H9 (cell line): ENCODE measurements around the gene UTP18. TPM values are rescaled to one million over a fixed set of nuclear protein-coding genes. Genes with fewer than 3 reads are reported as not detected.

Source experiments
- DNase-seq: peaks from one replicate; pipeline ENCODE4 v3.0.0-alpha.2; 2017
- H2AFZ ChIP-seq: one replicate; pipeline ENCODE4 v1.6.1; 2013; ENCODE audit warnings: mild to moderate bottlenecking, low read length, control low read depth, moderate library complexity
- H2AK5ac ChIP-seq: 2 replicates; pipeline ENCODE4 v1.6.1; 2013; ENCODE audit warnings: low read length, control low read depth, mixed read lengths; ENCODE audit not compliant: insufficient read length
- H2BK120ac ChIP-seq: one replicate; pipeline ENCODE4 v1.6.1; 2013; ENCODE audit warnings: low read depth, mild to moderate bottlenecking, low read length, control low read depth, inconsistent platforms; ENCODE audit not compliant: poor library complexity, severe bottlenecking
- H2BK12ac ChIP-seq: 2 replicates; pipeline ENCODE4 v1.6.1; 2013; ENCODE audit warnings: low read length, control low read depth, mixed read lengths, low read depth; ENCODE audit not compliant: insufficient read length
- H2BK15ac ChIP-seq: 2 replicates; pipeline ENCODE4 v1.6.1; 2013; ENCODE audit warnings: low read depth, low read length, control low read depth
- H2BK20ac ChIP-seq: one replicate; pipeline ENCODE4 v1.6.1; 2013; ENCODE audit warnings: low read depth, mild to moderate bottlenecking, low read length, control low read depth, inconsistent platforms; ENCODE audit not compliant: poor library complexity, severe bottlenecking
- H2BK5ac ChIP-seq: 2 replicates; pipeline ENCODE4 v1.6.1; 2013; ENCODE audit warnings: low read length, control low read depth, mixed read lengths; ENCODE audit not compliant: insufficient read length
- H3K14ac ChIP-seq: 2 replicates; pipeline ENCODE4 v1.6.1; 2013; ENCODE audit warnings: low read length, control low read depth; ENCODE audit not compliant: insufficient read depth
- H3K18ac ChIP-seq: 2 replicates; pipeline ENCODE4 v1.6.1; 2013; ENCODE audit warnings: low read depth, mild to moderate bottlenecking, mixed read lengths, low read length, control low read depth; ENCODE audit not compliant: insufficient read length
- H3K23ac ChIP-seq: 2 replicates; pipeline ENCODE4 v1.6.1; 2013; ENCODE audit warnings: low read length, control low read depth, mixed read lengths, low read depth; ENCODE audit not compliant: insufficient read length
- H3K23me2 ChIP-seq: 2 replicates; pipeline ENCODE4 v1.6.1; 2013; ENCODE audit warnings: low read depth, mild to moderate bottlenecking, mixed read lengths, low read length, control low read depth; ENCODE audit not compliant: insufficient read length, poor library complexity, severe bottlenecking
- H3K27ac ChIP-seq: 2 replicates; pipeline ENCODE4 v1.5.1; 2013; ENCODE audit warnings: low read length, control low read depth, mixed read lengths, low read depth; ENCODE audit not compliant: insufficient read length
- H3K27me3 ChIP-seq: 2 replicates; pipeline ENCODE4 v1.6.1; 2013; ENCODE audit warnings: low read length, control low read depth, inconsistent platforms; ENCODE audit not compliant: insufficient read depth
- H3K4ac ChIP-seq: 2 replicates; pipeline ENCODE4 v1.6.1; 2013; ENCODE audit warnings: low read depth, mild to moderate bottlenecking, control low read depth, inconsistent platforms, low read length, moderate library complexity
- H3K4me1 ChIP-seq: 2 replicates; pipeline ENCODE4 v1.6.1; 2013; ENCODE audit warnings: low read length, control low read depth, inconsistent platforms; ENCODE audit not compliant: insufficient read depth
- H3K4me2 ChIP-seq: 2 replicates; pipeline ENCODE4 v1.6.1; 2013; ENCODE audit warnings: low read length, control low read depth, mixed read lengths; ENCODE audit not compliant: insufficient read length, insufficient read depth
- H3K56ac ChIP-seq: 2 replicates; pipeline ENCODE4 v1.6.1; 2013; ENCODE audit warnings: low read depth, mild to moderate bottlenecking, mixed read lengths, low read length, control low read depth; ENCODE audit not compliant: insufficient read length
- H3K79me1 ChIP-seq: 2 replicates; pipeline ENCODE4 v1.6.1; 2013; ENCODE audit warnings: low read depth, mild to moderate bottlenecking, moderate library complexity, low read length, control low read depth, inconsistent platforms; ENCODE audit not compliant: insufficient read depth, poor library complexity, severe bottlenecking
- H3K79me2 ChIP-seq: 2 replicates; pipeline ENCODE4 v1.6.1; 2013; ENCODE audit warnings: low read length, control low read depth, inconsistent platforms; ENCODE audit not compliant: insufficient read depth
- H3K9ac ChIP-seq: 2 replicates; pipeline ENCODE4 v1.6.1; 2013; ENCODE audit warnings: low read length, control low read depth, mixed read lengths; ENCODE audit not compliant: insufficient read length; ENCODE audit errors: extremely low read depth
- H3K9me3 ChIP-seq: one replicate; pipeline ENCODE4 v1.6.1; 2013; ENCODE audit warnings: low read depth, low read length, inconsistent platforms; ENCODE audit not compliant: control insufficient read depth
- H3T11ph ChIP-seq: one replicate; pipeline ENCODE4 v1.6.1; 2013; ENCODE audit warnings: mild to moderate bottlenecking, low read length, control low read depth, inconsistent platforms
- H4K20me1 ChIP-seq: one replicate; pipeline ENCODE4 v1.6.1; 2013; ENCODE audit not compliant: control insufficient read depth, insufficient read length, insufficient read depth
- H4K5ac ChIP-seq: 2 replicates; pipeline ENCODE4 v1.6.1; 2013; ENCODE audit warnings: low read depth, mild to moderate bottlenecking, mixed read lengths, low read length, control low read depth; ENCODE audit not compliant: insufficient read length
- H4K8ac ChIP-seq: replicated peaks from 2 replicates; pipeline ENCODE4 v1.6.1; 2013; ENCODE audit warnings: low read length, control low read depth, mixed read lengths, low read depth; ENCODE audit not compliant: insufficient read length
- H4K91ac ChIP-seq: 2 replicates; pipeline ENCODE4 v1.6.1; 2013; ENCODE audit warnings: low read depth, mild to moderate bottlenecking, moderate library complexity, mixed read lengths, low read length, control low read depth; ENCODE audit not compliant: insufficient read length
- H3K27ac Mint-ChIP-seq, 3 experiments: 2 replicates in 2 of 3; 3 replicates in 1 of 3; pipeline ENCODE4 v1.8.0; 2020 to 2021; ENCODE audit warnings: mixed read lengths in 3 of 3, mild to moderate bottlenecking in 1 of 3, moderate library complexity in 1 of 3
- H3K27me3 Mint-ChIP-seq: 2 replicates; pipeline ENCODE4 v1.8.0; 2021; ENCODE audit warnings: low read depth, mild to moderate bottlenecking, moderate library complexity, mixed read lengths
- H3K36me3 Mint-ChIP-seq, 3 experiments: 2 replicates in 2 of 3; 3 replicates in 1 of 3; pipeline ENCODE4 v1.8.0; 2020 to 2021; ENCODE audit warnings: low read depth in 3 of 3, mixed read lengths in 3 of 3; ENCODE audit not compliant: insufficient read depth in 1 of 3
- H3K4me1 Mint-ChIP-seq, 2 experiments: 2 replicates each; pipeline ENCODE4 v1.8.0; 2020; ENCODE audit warnings: mixed read lengths in 2 of 2
- H3K4me3 Mint-ChIP-seq, 2 experiments: 2 replicates in 1 of 2; 3 replicates in 1 of 2; pipeline ENCODE4 v1.8.0; 2020 to 2021; ENCODE audit warnings: mild to moderate bottlenecking in 2 of 2, mixed read lengths in 2 of 2, moderate library complexity in 1 of 2
- H3K9me3 Mint-ChIP-seq, 2 experiments: 2 replicates in 1 of 2; 3 replicates in 1 of 2; pipeline ENCODE4 v1.8.0; 2020; ENCODE audit warnings: mild to moderate bottlenecking in 2 of 2, mixed read lengths in 2 of 2, moderate library complexity in 1 of 2
- CTCF ChIP-seq: fragments of 200-600 bp; sonication (generic); conservative IDR thresholded peaks from 3 replicates; pipeline ENCODE4 v1.8.0; 2021; ENCODE audit warnings: antibody characterized with exemption, mild to moderate bottlenecking
- whole genome bisulfite sequencing: extraction: QIAGEN DNeasy Blood & Tissue Kit; methylation state at CpG from one replicate; pipeline ENCODE4 v1.1.7; 2013; ENCODE audit warnings: missing lambda C conversion rate, low lambda C conversion rate, mixed read lengths; ENCODE audit not compliant: insufficient read length; ENCODE audit errors: extremely low coverage; 5-methylcytosine and 5-hydroxymethylcytosine counted together
- long read RNA-seq: library from polyadenylated mRNA; unstranded; transcript quantifications from one replicate; pipeline ENCODE4 v2.0.0, GENCODE V29; 2020
- total RNA-seq: library from RNA; stranded (reverse); gene quantifications from 2 replicates; pipeline ENCODE4 v1.2.1, GENCODE V29; 2021

The UTP18 gene
- 78.3 and 79.5 TPM in 2 replicates for total RNA-seq
- long read RNA-seq, transcript UTP18-201 (14 exons, 1,894 nt), result major isoform, 797 of 850 reads
- long read RNA-seq, partial matches to known transcripts, result 11 of 850 reads
- long read RNA-seq, other reads (novel, unspliced or antisense), result 42 of 850 reads

GRCh38 chr17:51260237-51261023 lies at the start of gene UTP18:
TSS of gene UTP18 (plus strand) at chr17:51260546. CDS start at chr17:51260585, 39 bp downstream.
- peak within 1 kb of the TSS; percentile 89 for H3T11ph ChIP-seq
- peak within 1 kb of the TSS; percentile 94 for H2BK12ac ChIP-seq
- H4K8ac ChIP-seq, result no peak within 1 kb of the TSS
- H2BK5ac ChIP-seq, result peak within 1 kb of the TSS; percentile 92
- peak; percentile 99 for DNase-seq
- no peak within 1 kb of the TSS for H2AK5ac ChIP-seq
- peaks cover 4% of the 10 kb centered on the region; the same call in 1 of the 2 replicates for H3K4me1 ChIP-seq
- no peak within 1 kb of the TSS for H3K23ac ChIP-seq
- TF ChIP-seq CTCF, result no peak
- peak within 1 kb of the TSS; percentile 82 for H3K27ac ChIP-seq
- no peaks in the 10 kb centered on the region for H3K27me3 ChIP-seq
- Mint-ChIP-seq H3K4me3 (peak within 1 kb of the TSS; percentile 86 to 94), H3K9me3 (no peaks in the 10 kb centered on the region), H3K36me3 (peaks cover 20 to 68% (median 59%) of the 10 kb centered on the region in 3 experiments), H3K27ac (peak within 1 kb of the TSS; percentile 99), H3K27me3 (peaks cover 1% of the 10 kb centered on the region; the same call in 1 of the 2 replicates), H3K4me1 (peaks cover 28 to 33% of the 10 kb centered on the region in 2 experiments)
- H2AFZ ChIP-seq, result no peak within 1 kb of the TSS
- H3K23me2 ChIP-seq, result peaks cover 13% of the 10 kb centered on the region
- H3K4ac ChIP-seq, result peak within 1 kb of the TSS; percentile 76; the same call in 1 of the 2 replicates
- peak within 1 kb of the TSS; percentile 77 for H4K91ac ChIP-seq
- H3K9ac ChIP-seq, result peak within 1 kb of the TSS; percentile 99
- H2BK15ac ChIP-seq, result no peak within 1 kb of the TSS
- H3K18ac ChIP-seq, result peak within 1 kb of the TSS; percentile 98
- peaks cover 2% of the 10 kb centered on the region for H3K79me1 ChIP-seq
- peak within 1 kb of the TSS; percentile 86 for H4K5ac ChIP-seq
- peak within 1 kb of the TSS; percentile 95 for H3K4me2 ChIP-seq
- H3K56ac ChIP-seq, result no peak within 1 kb of the TSS
- no peaks in the 10 kb centered on the region for H3K9me3 ChIP-seq
- WGBS, result no CpG with 5 or more reads among the region's 93 CpGs
- peaks cover 41% of the 10 kb centered on the region for H3K79me2 ChIP-seq
- peak within 1 kb of the TSS; percentile 94 for H2BK120ac ChIP-seq
- H3K14ac ChIP-seq, result peak within 1 kb of the TSS; percentile 98
- H4K20me1 ChIP-seq, result no peaks in the 10 kb centered on the region
- no peak within 1 kb of the TSS for H2BK20ac ChIP-seq
